ENCODE data around the gene GABBR2.

Gene GABBR2

GRCh38 chr9:98570055-98570454, 138.7 kb downstream of the GABBR2 start:
- DNase-seq (ENCODE audit: low read depth, low spot score), result no peak

GRCh38 chr9:98569491-98569890, 139.2 kb downstream of the GABBR2 start:
- no peak for DNase-seq (ENCODE audit: low read depth, low spot score)

GRCh38 chr9:98568909-98569469, 139.7 kb downstream of the GABBR2 start:
- DNase-seq (ENCODE audit: low read depth, low spot score), result no peak

GRCh38 chr9:98568234-98568908, 140.4 kb downstream of the GABBR2 start:
- DNase-seq (ENCODE audit: low read depth, low spot score), result no peak

GRCh38 chr9:98567540-98568233, 141.0 kb downstream of the GABBR2 start:
- DNase-seq (ENCODE audit: low read depth, low spot score), result no peak

GRCh38 chr9:98565152-98566135, 143.3 kb downstream of the GABBR2 start:
- no peak for DNase-seq (ENCODE audit: low read depth, low spot score)

GRCh38 chr9:98564714-98565113, 144.0 kb downstream of the GABBR2 start:
- DNase-seq (ENCODE audit: low read depth, low spot score), result no peak

GRCh38 chr9:98563988-98564387, 144.7 kb downstream of the GABBR2 start:
- DNase-seq (ENCODE audit: low read depth, low spot score), result no peak

- no peak for DNase-seq (ENCODE audit: low read depth, low spot score)
These were observed 145.4 kb downstream of the GABBR2 start for GRCh38 chr9:98563212-98563907.

- no peak for DNase-seq (ENCODE audit: low read depth, low spot score)
These were observed 149.2 kb downstream of the GABBR2 start for GRCh38 chr9:98559561-98559960.

GRCh38 chr9:98558575-98558974, 150.2 kb downstream of the GABBR2 start:
- no peak for DNase-seq (ENCODE audit: low read depth, low spot score)

GRCh38 chr9:98556511-98556910, 152.2 kb downstream of the GABBR2 start:
- no peak for DNase-seq (ENCODE audit: low read depth, low spot score)

- DNase-seq (ENCODE audit: low read depth, low spot score), result no peak
These were observed 152.9 kb downstream of the GABBR2 start for GRCh38 chr9:98555651-98556465.

GRCh38 chr9:98554752-98555151, 154.0 kb downstream of the GABBR2 start:
- DNase-seq (ENCODE audit: low read depth, low spot score), result no peak

GRCh38 chr9:98552331-98552730, 156.4 kb downstream of the GABBR2 start:
- no peak for DNase-seq (ENCODE audit: low read depth, low spot score)

GRCh38 chr9:98551511-98552286, 157.0 kb downstream of the GABBR2 start:
- no peak for DNase-seq (ENCODE audit: low read depth, low spot score)

- DNase-seq (ENCODE audit: low read depth, low spot score), result no peak
These were observed 158.4 kb downstream of the GABBR2 start for GRCh38 chr9:98550206-98550820.

GRCh38 chr9:98549401-98549800, 159.3 kb downstream of the GABBR2 start:
- DNase-seq (ENCODE audit: low read depth, low spot score), result no peak

GRCh38 chr9:98547606-98548005, 161.1 kb downstream of the GABBR2 start:
- DNase-seq (ENCODE audit: low read depth, low spot score), result no peak
